Endothelial cell of umbilical vein (primary cell): ENCODE results near the gene CPLX1. TPM values are rescaled to one million over a fixed set of nuclear protein-coding genes. Genes with fewer than 3 reads are reported as not detected.

ENCODE experiments used
- BruUV-seq: library from RNA; stranded (reverse); fragments of 400-500 nt; replicated peaks from 2 replicates; lab custom pipeline; 2021; lab: Mats Ljungman, UMichigan
- CTCF ChIA-PET: fragments of 300-600, 350-600 bp; sonication (Branson Sonifier 250); formaldehyde crosslinking; loops from one replicate; lab custom pipeline; 2021; ENCODE audit warnings: antibody characterized with exemption, inconsistent platforms; lab: Charles Lee
- POLR2A ChIA-PET: fragments of 300-600, 350-600 bp; sonication (Branson Sonifier 250); formaldehyde crosslinking; loops from one replicate; lab custom pipeline; 2021; ENCODE audit warnings: antibody characterized with exemption, inconsistent platforms; lab: Charles Lee
- DNase-seq: peaks from one replicate; pipeline ENCODE4 v3.0.0-alpha.2; 2011; ENCODE audit warnings: low read depth, low spot score
- FAIRE-seq: peaks from 2 replicates; lab custom pipeline; 2011; peaks lifted over from hg19 to GRCh38; lab: Jason Lieb, UNC
- H2AFZ ChIP-seq: 2 replicates; pipeline ENCODE4 v1.6.0; 2012; ENCODE audit warnings: low read depth, low read length, control low read depth, inconsistent platforms
- H3K27ac ChIP-seq: 2 replicates; pipeline ENCODE4 v1.5.1; 2011; ENCODE audit warnings: low read depth, mild to moderate bottlenecking, control low read depth, low read length, moderate library complexity; ENCODE audit not compliant: insufficient read depth
- H3K27me3 ChIP-seq, 2 experiments: 2 replicates each; pipeline versions ENCODE4 v1.6.0 to v1.6.1; 2011; ENCODE audit warnings: low read length in 2 of 2, mixed read lengths in 1 of 2; ENCODE audit not compliant: control insufficient read depth in 2 of 2, insufficient read depth in 2 of 2
- H3K36me3 ChIP-seq, 2 experiments: 2 replicates in 1 of 2; 3 replicates in 1 of 2; pipeline ENCODE4 v1.5.1; 2011; ENCODE audit warnings: low read length in 2 of 2, mild to moderate bottlenecking in 1 of 2, moderate library complexity in 1 of 2; ENCODE audit not compliant: control insufficient read depth in 2 of 2, insufficient read depth in 2 of 2; ENCODE audit errors: extremely low read depth in 1 of 2
- H3K4me1 ChIP-seq: 3 replicates; pipeline ENCODE4 v1.5.1; 2011; ENCODE audit warnings: mild to moderate bottlenecking, low read length; ENCODE audit not compliant: control insufficient read depth, insufficient read depth; ENCODE audit errors: extremely low read depth
- H3K4me2 ChIP-seq: 2 replicates; pipeline ENCODE4 v1.6.1; 2011; ENCODE audit warnings: low read length, control low read depth, mixed read lengths; ENCODE audit not compliant: insufficient read depth
- H3K4me3 ChIP-seq, 3 experiments: fragments of 200-600 bp in 1 of 3; sonication (generic), shearing (Covaris generic) in 1 of 3; replicated peaks in 1 of 3; 2 replicates each; pipeline ENCODE4 v1.5.1; 2011 to 2016; ENCODE audit warnings: control low read depth in 3 of 3, low read length in 3 of 3, mild to moderate bottlenecking in 2 of 3, inconsistent platforms in 1 of 3, low read depth in 1 of 3, moderate library complexity in 1 of 3; ENCODE audit not compliant: insufficient read depth in 1 of 3
- H3K79me2 ChIP-seq: 2 replicates; pipeline ENCODE4 v1.6.0; 2012; ENCODE audit warnings: low read length, inconsistent platforms; ENCODE audit not compliant: control insufficient read depth, insufficient read depth
- H3K9ac ChIP-seq: replicated peaks from 2 replicates; pipeline ENCODE3; 2011; ENCODE audit warnings: low read length, control low read depth; ENCODE audit not compliant: insufficient read depth; ENCODE audit errors: extremely low read depth
- H3K9me1 ChIP-seq: replicated peaks from 3 replicates; pipeline ENCODE4 v1.6.0; 2011; ENCODE audit warnings: mild to moderate bottlenecking, low read length; ENCODE audit not compliant: control insufficient read depth, insufficient read depth; ENCODE audit errors: extremely low read depth
- H3K9me3 ChIP-seq: replicated peaks from 2 replicates; pipeline ENCODE4 v1.5.1; 2012; ENCODE audit warnings: low read length, inconsistent platforms; ENCODE audit not compliant: control insufficient read depth, insufficient read depth
- H4K20me1 ChIP-seq: replicated peaks from 2 replicates; pipeline ENCODE3; 2011; ENCODE audit warnings: mild to moderate bottlenecking, low read length; ENCODE audit not compliant: control insufficient read depth, insufficient read depth; ENCODE audit errors: extremely low read depth
- EZH2 ChIP-seq: IDR thresholded peaks from 2 replicates; pipeline ENCODE4 v1.6.1; 2012; ENCODE audit warnings: borderline replicate concordance, low read depth, mild to moderate bottlenecking, moderate library complexity, low read length, inconsistent platforms; ENCODE audit not compliant: severe bottlenecking
- FOS ChIP-seq: IDR thresholded peaks from 2 replicates; pipeline ENCODE4 v1.6.1; 2011; ENCODE audit warnings: mild to moderate bottlenecking, low read length, moderate library complexity, borderline replicate concordance; ENCODE audit not compliant: insufficient read depth
- GATA2 ChIP-seq: IDR thresholded peaks from 2 replicates; pipeline ENCODE4 v1.7.0; 2011; ENCODE audit warnings: low read depth, mild to moderate bottlenecking, moderate library complexity, mixed read lengths, low read length; ENCODE audit not compliant: insufficient read length, insufficient read depth
- JUN ChIP-seq: IDR thresholded peaks from 2 replicates; pipeline ENCODE4 v1.6.1; 2011; ENCODE audit warnings: borderline replicate concordance, low read depth; ENCODE audit not compliant: insufficient read length, insufficient read depth
- MYC ChIP-seq: IDR thresholded peaks from one replicate; pipeline ENCODE4 v1.6.1; 2011; ENCODE audit warnings: mild to moderate bottlenecking, low read depth, low read length
- POLR2A ChIP-seq: IDR thresholded peaks from 2 replicates; pipeline ENCODE4 v1.6.1; 2012; ENCODE audit warnings: low read depth, mild to moderate bottlenecking, control low read depth, low read length
- POLR2AphosphoS5 ChIP-seq: IDR thresholded peaks from 2 replicates; pipeline ENCODE4 v1.6.1; 2012; ENCODE audit warnings: low read depth, mild to moderate bottlenecking, control low read depth, low read length, moderate library complexity; ENCODE audit not compliant: insufficient read depth
- dilution Hi-C: fragments of 300-500 bp; cut with MboI; formaldehyde crosslinking; loops from one replicate; pipeline ENCODE4 v1.15.0; 2019; ENCODE audit warnings: low sequenced_read_pairs; ENCODE audit not compliant: extremely low pct_ligation_motif_present
- intact Hi-C: fragments of 100-400 bp; cut with micrococcal nuclease; formaldehyde crosslinking; loops from one replicate; pipeline ENCODE4 v1.10.0; 2022
- polyA plus RNA-seq, 4 experiments: library from polyadenylated mRNA; depleted of rRNA in 3 of 4; stranded (reverse) in 3 of 4; unstranded in 1 of 4; fragments of >200 nt; gene quantifications; 2 replicates each; pipeline versions ENCODE4 v1.2.1 to v1.2.3, GENCODE V29; 2011 to 2012; ENCODE audit warnings: missing spikeins in 1 of 4
- total RNA-seq: library from RNA; stranded (reverse); gene quantifications from 2 replicates; pipeline ENCODE4 v1.2.3, GENCODE V29; 2021
- TF ChIP-seq, protein P1 (sequence below), 2 donors: IDR thresholded peaks; 1 replicate in 1 of 2; 2 replicates in 1 of 2; pipeline ENCODE4 v1.5.1; 2011; ENCODE audit warnings: low read length in 2 of 2, mild to moderate bottlenecking in 2 of 2, moderate library complexity in 2 of 2, control low read depth in 1 of 2, inconsistent platforms in 1 of 2, low read depth in 1 of 2; ENCODE audit not compliant: insufficient read depth in 1 of 2; ENCODE audit errors: extremely low read depth in 1 of 2

CPLX1 gene
- total and polyA plus RNA-seq, 2 donors (not counting 3 experiments of a cell fraction or from before 2014, with no cell fraction given): 1.0 to 1.8 TPM

DNA sequence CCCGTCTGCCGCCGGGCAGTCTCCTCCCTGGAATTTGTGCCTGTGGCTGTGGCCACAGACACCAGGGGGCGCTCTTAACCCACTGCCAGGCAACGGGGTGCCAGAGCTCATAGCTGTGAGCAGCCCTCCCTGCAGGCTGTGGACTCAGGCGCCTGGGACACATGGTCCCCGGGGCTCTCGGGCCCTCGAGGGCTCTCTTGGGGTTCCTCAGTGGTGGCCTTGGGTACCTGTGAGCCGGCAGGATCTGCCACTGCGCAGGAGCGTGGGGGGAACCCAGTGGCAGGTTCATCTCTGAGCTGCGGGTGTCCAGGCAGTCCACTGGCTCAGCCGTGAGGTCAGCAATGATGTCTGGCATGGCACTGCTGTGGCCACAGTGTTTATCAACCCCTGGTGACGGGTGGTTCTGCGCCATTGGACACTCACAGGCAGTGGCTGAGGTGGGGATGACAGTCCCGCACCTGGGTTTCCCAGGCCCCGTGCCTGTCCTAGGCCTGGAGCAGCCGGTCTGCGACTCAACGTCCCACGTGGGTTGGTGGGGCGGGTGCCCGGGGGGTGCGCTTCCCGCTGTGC, 83.1 kb downstream of the CPLX1 start:
- Histone ChIP-seq H4K20me1 (peaks cover 3% of the 10 kb centered on the region), H3K4me3 (no peak overlapping the region), H3K27me3 (no peaks in the 10 kb centered on the region), H3K79me2 (no peaks in the 10 kb centered on the region), H3K9ac (no peak overlapping the region), H3K27ac (no peak overlapping the region), H3K4me1 (no peaks in the 10 kb centered on the region), H2AFZ (no peak overlapping the region), H3K9me3 (no peaks in the 10 kb centered on the region), H3K4me2 (no peak overlapping the region), H3K36me3 (peaks cover 8 to 22% of the 10 kb centered on the region in 2 experiments), H3K9me1 (no peaks in the 10 kb centered on the region)
- intact Hi-C loops (loop anchor here (5.0 kb wide), 1 partner anchor 244 kb away; the partner anchor contains the start of gene IDUA), dilution Hi-C loops (no loop called here)
- ChIA-PET CTCF (interaction anchor here (0.7 to 2.7 kb wide), 17 partner anchors 9 to 244 kb away, joined by 3 to 35 read pairs (median 6); partner anchors contain the start of genes GAK, IDUA and TMEM175), POLR2A (no interaction called here)
- no TSS peak for BruUV-seq
- DNase-seq (peak; percentile 52), FAIRE-seq (peak; percentile 40)
- TF ChIP-seq, protein P1, sequence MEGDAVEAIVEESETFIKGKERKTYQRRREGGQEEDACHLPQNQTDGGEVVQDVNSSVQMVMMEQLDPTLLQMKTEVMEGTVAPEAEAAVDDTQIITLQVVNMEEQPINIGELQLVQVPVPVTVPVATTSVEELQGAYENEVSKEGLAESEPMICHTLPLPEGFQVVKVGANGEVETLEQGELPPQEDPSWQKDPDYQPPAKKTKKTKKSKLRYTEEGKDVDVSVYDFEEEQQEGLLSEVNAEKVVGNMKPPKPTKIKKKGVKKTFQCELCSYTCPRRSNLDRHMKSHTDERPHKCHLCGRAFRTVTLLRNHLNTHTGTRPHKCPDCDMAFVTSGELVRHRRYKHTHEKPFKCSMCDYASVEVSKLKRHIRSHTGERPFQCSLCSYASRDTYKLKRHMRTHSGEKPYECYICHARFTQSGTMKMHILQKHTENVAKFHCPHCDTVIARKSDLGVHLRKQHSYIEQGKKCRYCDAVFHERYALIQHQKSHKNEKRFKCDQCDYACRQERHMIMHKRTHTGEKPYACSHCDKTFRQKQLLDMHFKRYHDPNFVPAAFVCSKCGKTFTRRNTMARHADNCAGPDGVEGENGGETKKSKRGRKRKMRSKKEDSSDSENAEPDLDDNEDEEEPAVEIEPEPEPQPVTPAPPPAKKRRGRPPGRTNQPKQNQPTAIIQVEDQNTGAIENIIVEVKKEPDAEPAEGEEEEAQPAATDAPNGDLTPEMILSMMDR (IDR thresholded peaks at IDR 0.05; ENCODE audit: extremely low read depth in 1 of 2, insufficient read depth in 1 of 2, low read depth in 1 of 2, low read length in 2 of 2): peak; percentile 77 to 93
- no peak for TF ChIP-seq JUN

GRCh38 chr4:742096-742741, 83.7 kb downstream of the CPLX1 start:
- Histone ChIP-seq H3K9me3 (no peaks in the 10 kb centered on the region), H3K27ac (no peak overlapping the region), H3K4me1 (no peaks in the 10 kb centered on the region), H3K36me3 (peaks cover 9 to 24% of the 10 kb centered on the region in 2 experiments), H3K9me1 (no peaks in the 10 kb centered on the region), H3K27me3 (no peaks in the 10 kb centered on the region), H3K79me2 (no peaks in the 10 kb centered on the region), H3K9ac (no peak overlapping the region), H4K20me1 (peaks cover 3% of the 10 kb centered on the region), H2AFZ (no peak overlapping the region), H3K4me2 (no peak overlapping the region), H3K4me3 (no peak overlapping the region)
- TF ChIP-seq FOS (no peak), GATA2 (no peak), POLR2AphosphoS5 (no peak), EZH2 (no peak), MYC (no peak), POLR2A (no peak), JUN (no peak)
- TF ChIP-seq, protein P1 (IDR thresholded peaks at IDR 0.05; ENCODE audit: extremely low read depth in 1 of 2, insufficient read depth in 1 of 2, low read depth in 1 of 2, low read length in 2 of 2): no peak
- dilution Hi-C loops: no loop called here
- DNase-seq (no peak), FAIRE-seq (no peak)
- ChIA-PET CTCF (interaction anchor here (0.7 to 2.7 kb wide), 20 partner anchors 8 to 263 kb away, joined by 3 to 35 read pairs (median 5); partner anchors contain the start of genes GAK, IDUA and TMEM175), POLR2A (no interaction called here)
- no TSS peak for BruUV-seq
- intact Hi-C loops: loop anchor here (5.0 kb wide), 1 partner anchor 245 kb away; the partner anchor contains the start of gene IDUA
